GM21723 (cell line): Measurements from ENCODE around the gene NACA.

ENCODE experiments used
- ATAC-seq: cut with Tn5 transposase; IDR thresholded peaks from one replicate; pipeline ENCODE4 v1.9.1; 2021; ENCODE audit warnings: mild to moderate bottlenecking, moderate library complexity; ENCODE audit not compliant: unreplicated experiment

The NACA gene

GRCh38 chr12:56694161-56694560, 30.9 kb downstream of the NACA start:
- ATAC-seq: no peak

GRCh38 chr12:56688846-56689109, 36.3 kb downstream of the NACA start:
- no peak for ATAC-seq

DNA sequence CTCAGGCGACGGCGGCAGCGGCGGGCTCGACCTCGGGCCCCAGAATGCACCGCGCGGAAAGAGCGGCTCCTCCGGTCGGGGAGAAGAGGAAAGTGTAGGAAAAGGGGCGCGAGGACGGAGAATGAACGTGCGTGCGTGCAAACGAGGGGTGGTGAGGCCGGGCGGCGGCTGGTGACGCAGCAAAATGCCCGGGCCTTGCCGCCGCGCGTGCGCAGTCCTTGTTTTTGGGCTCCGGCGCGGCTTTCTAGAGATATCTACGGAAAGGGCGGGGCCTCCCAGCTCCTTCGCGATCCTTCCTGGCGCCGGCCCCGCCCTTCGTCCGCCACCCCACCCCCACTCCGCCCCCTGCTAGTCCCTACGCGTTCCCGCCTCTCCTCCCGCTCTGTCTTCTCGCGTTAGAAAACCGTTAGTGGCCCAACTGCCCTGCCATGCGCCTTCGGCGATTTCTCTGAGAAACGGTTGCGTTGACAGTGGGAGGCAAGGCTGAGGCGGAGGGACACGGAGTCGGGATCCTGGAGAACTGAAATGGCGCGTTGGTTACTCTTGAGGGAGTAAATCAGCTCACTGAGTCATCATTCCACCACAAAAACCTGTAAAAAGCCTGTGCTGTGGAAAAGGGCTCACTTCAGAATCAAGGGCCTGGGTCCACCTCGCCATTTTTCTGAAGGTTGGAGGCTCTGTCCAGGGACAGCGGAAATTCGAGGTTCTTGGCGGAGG, 36.8 kb downstream of the NACA start, which contains the start of gene PTGES3:
Gene PTGES3, minus strand, starts transcription at position 156 of the 717 bp plus-strand sequence. CDS start 285 bp downstream, outside the sequence.
- peak; percentile 61 for ATAC-seq

GRCh38 chr12:56687223-56688128, 37.6 kb downstream of the NACA start:
- ATAC-seq: peak; percentile 9

GRCh38 chr12:56684745-56685359, 40.2 kb downstream of the NACA start:
- no peak for ATAC-seq

- ATAC-seq: no peak
Measured at GRCh38 chr12:56682323-56682722, 42.8 kb downstream of the NACA start.

GRCh38 chr12:56679883-56680575, 45.1 kb downstream of the NACA start:
- no peak for ATAC-seq

- no peak for ATAC-seq
Measured at GRCh38 chr12:56678852-56679251, 46.2 kb downstream of the NACA start.

DNA sequence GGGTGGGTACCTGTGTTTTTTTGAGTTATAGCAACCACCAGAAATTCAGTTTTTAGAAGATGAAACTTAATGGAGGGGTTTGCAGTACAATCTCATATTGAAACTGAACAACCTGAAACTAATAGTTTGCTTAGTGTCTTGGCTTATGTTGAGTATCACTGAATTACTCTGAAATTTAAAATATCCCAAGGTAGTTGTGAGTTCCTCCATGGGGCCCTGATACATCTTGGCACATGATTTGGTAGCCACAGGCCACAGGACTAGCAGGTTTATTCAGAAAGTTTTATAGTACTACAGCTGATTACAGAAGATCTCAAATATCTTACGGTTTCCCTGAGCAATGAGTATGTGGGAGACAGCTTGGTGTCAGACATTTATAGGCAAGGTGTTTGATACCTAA, 47.4 kb downstream of the NACA start:
- peak; percentile 70 for ATAC-seq

DNA sequence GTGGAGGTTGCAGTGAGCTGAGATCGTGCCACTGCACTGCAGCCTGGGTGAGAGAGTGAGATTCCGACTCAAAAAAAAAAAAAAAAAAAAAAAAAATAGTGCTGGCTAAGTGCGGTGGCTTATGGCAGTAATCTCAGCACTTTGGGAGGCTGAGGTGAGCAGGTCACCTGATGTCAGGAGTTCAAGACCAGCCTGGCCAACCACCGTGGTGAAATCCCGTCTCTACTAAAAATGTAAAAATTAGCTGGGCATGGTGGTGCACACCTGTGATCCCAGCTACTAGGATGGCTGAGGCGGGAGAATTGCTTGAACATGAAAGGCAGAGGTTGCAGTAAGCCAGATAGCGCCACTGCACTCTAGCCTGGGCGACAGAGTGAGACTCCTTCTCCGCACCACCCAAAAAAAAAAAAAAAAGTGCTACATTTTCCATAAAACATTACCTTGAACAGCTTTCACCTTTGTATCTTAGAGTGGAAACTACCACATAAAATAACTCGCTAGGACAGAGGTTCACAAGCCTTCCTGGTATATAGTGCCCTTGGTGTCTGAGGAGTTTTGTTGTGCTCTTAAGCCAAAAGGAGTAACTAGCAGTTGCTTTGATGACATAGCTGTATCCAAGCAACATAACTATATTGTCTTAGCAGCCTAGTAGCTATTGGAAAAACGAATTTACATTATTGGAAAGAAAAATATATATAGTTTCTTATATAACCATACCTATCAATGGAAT, 48.1 kb downstream of the NACA start:
- no peak for ATAC-seq

DNA sequence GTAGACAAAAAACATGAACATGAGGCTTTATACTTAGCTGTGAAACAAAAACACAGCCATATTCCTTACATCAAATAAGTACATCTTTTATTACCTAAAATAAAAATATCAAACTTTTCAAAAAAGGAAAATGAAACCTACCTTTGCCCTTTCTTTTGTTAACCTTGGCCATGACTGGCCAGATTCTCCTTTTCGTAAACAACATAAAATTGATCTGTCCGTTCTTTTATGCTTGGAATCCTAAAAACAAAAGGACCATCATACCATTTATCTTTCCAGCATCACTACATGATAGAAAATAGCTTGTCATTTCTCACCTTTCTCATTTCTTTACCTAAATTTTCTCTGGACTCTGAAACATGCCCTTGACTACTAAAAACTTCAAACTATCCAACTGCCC, 53.5 kb downstream of the NACA start:
- no peak for ATAC-seq

DNA sequence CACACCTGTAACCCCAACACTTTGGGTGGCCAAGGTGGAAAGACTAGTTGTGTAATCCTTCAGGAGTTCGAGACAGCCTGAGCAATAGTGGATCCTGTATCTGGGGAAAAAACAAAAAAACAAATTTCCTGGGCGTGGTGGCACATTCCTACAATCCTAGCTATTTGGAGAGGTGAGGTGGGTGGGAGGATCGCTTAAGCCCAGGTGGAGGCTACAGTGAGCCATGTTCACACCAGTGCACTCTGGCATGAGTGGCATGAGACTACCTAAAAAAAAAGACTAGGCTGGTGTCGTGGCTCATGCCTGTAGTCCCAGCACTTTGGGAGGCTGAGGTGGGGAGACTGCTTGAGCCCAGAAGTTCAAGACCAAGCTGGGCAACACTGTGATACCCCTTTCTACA, 54.3 kb downstream of the NACA start:
- no peak for ATAC-seq

- ATAC-seq: no peak
Measured at GRCh38 chr12:56668197-56668457, 57.0 kb downstream of the NACA start.
